NOMO-1 (cell line): ENCODE data around the gene LCE3D.
A peak's percentile ranks its signal among the peaks of the same experiment; 100 is the strongest.
"Not testable (repeated sequence)": the region's sequence is repeated elsewhere in the genome, so short reads cannot be mapped to it uniquely, and the experiment has no call there.

ENCODE experiments used
- DNase-seq, 2 experiments: peaks; one replicate each; lab custom pipeline; 2025; ENCODE audit not compliant: unreplicated experiment in 2 of 2; lab: John Stamatoyannopoulos, UW

Gene LCE3D

GRCh38 chr1:152580433-152580832 is at the start of gene LCE3D:
Gene LCE3D, minus strand, starts transcription at chr1:152580516. Its CDS starts 580 bp downstream, at chr1:152579936.
- DNase-seq, result no peak

- no peak for DNase-seq
These were observed 46.4 kb upstream of the LCE3D start for GRCh38 chr1:152626744-152627143.

GRCh38 chr1:152623203-152623844 is 43.0 kb upstream of the LCE3D start:
- DNase-seq, result no peak

GRCh38 chr1:152622803-152623202 is 42.5 kb upstream of the LCE3D start, which contains the start of gene LCE3A:
Gene LCE3A, minus strand, starts transcription at chr1:152623103. Its CDS starts 0 bp downstream, at chr1:152623103.
- DNase-seq, result peak; percentile 21 to 44

- DNase-seq, result no peak
These were observed 41.7 kb upstream of the LCE3D start for GRCh38 chr1:152621993-152622392.

- DNase-seq, result no peak
These were observed 33.2 kb upstream of the LCE3D start, which contains the start of gene LCE3B for GRCh38 chr1:152613511-152613910. Gene LCE3B, plus strand, starts transcription at chr1:152613811. Its CDS starts 0 bp downstream, at chr1:152613811.

GRCh38 chr1:152599934-152600333 is 19.6 kb upstream of the LCE3D start, which contains the start of gene LCE3C:
Gene LCE3C, plus strand, starts transcription at chr1:152600234. Its CDS starts 498 bp downstream, at chr1:152600732.
- DNase-seq, result no peak

- DNase-seq, result no peak
These were observed 16.7 kb upstream of the LCE3D start for GRCh38 chr1:152596986-152597385.

GRCh38 chr1:152585586-152585985 is 5.3 kb upstream of the LCE3D start:
- no peak for DNase-seq

- no peak for DNase-seq
These were observed 2.3 kb upstream of the LCE3D start for GRCh38 chr1:152582647-152583046.

GRCh38 chr1:152579526-152579925 is 790 bp downstream of the LCE3D start:
- not testable (repeated sequence) for DNase-seq

- DNase-seq, result no peak
These were observed 3.1 kb downstream of the LCE3D start for GRCh38 chr1:152577168-152577567.

GRCh38 chr1:152566681-152567080 is 13.6 kb downstream of the LCE3D start, which contains the start of gene LCE3E:
Gene LCE3E, minus strand, starts transcription at chr1:152566780. Its CDS starts 572 bp downstream, at chr1:152566208.
- DNase-seq, result no peak

GRCh38 chr1:152565535-152566215 is 14.6 kb downstream of the LCE3D start:
- no peak for DNase-seq

GRCh38 chr1:152565115-152565514 is 15.2 kb downstream of the LCE3D start:
- DNase-seq, result no peak

GRCh38 chr1:152548358-152548757 is 32.0 kb downstream of the LCE3D start:
- DNase-seq, result not testable (repeated sequence)

GRCh38 chr1:152546704-152547103 is 33.6 kb downstream of the LCE3D start:
- DNase-seq, result no peak

GRCh38 chr1:152543820-152544219 is 36.5 kb downstream of the LCE3D start:
- DNase-seq, result no peak

GRCh38 chr1:152539901-152540300 is 40.4 kb downstream of the LCE3D start:
- no peak for DNase-seq

GRCh38 chr1:152537496-152537895 is 42.8 kb downstream of the LCE3D start:
- no peak for DNase-seq

GRCh38 chr1:152535774-152536173 is 44.5 kb downstream of the LCE3D start:
- no peak for DNase-seq
